HT1080 (cell line): Measurements from ENCODE around the gene LRP1. TPM values are rescaled to one million over a fixed set of nuclear protein-coding genes. Genes with fewer than 3 reads are reported as not detected.

Source experiments
- DNase-seq: peaks from one replicate; pipeline ENCODE4 v3.0.0-alpha.2; 2015; ENCODE audit warnings: low read depth
- total RNA-seq: library from RNA; depleted of rRNA; stranded (reverse); fragments of >200 nt; shearing (Covaris generic); gene quantifications from 2 replicates; pipeline ENCODE4 v1.2.3, GENCODE V29; 2014

The LRP1 gene
- total RNA-seq, 1 experiment from 2014 or later: 14.8 TPM

GRCh38 chr12:57093415-57094207, 34.7 kb upstream of the LRP1 start:
- peak; percentile 37 for DNase-seq

- DNase-seq: no peak
Observed at GRCh38 chr12:57094208-57095160, 33.8 kb upstream of the LRP1 start.

- DNase-seq: no peak
Observed at GRCh38 chr12:57095440-57095839, 32.8 kb upstream of the LRP1 start.

DNA sequence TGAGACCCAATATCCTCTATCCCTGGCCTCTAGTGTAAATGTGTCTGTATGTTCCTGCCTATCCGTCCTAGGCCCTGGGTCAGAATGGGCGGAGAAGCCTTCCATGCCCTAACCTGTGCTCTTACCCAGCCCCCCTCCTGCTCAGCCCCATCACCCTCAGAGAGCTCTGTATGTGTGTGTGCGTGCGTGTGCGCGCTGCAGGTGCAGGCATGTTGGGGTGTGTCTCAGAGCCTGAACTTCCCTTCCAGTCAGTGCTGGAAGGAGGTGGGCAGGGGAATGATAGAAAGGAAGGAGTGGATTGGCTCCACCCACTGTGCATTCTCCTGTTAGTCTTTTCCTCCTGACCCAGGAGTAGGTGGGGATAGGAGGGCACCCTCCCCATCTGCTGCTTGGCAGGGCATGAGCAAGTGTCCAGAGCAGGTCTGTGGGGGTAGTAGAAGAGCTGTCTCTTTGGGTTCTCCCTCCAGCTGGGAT, 32.1 kb upstream of the LRP1 start:
- peak; percentile 37 for DNase-seq

- no peak for DNase-seq
Observed at GRCh38 chr12:57096748-57097553, 31.3 kb upstream of the LRP1 start.

DNA sequence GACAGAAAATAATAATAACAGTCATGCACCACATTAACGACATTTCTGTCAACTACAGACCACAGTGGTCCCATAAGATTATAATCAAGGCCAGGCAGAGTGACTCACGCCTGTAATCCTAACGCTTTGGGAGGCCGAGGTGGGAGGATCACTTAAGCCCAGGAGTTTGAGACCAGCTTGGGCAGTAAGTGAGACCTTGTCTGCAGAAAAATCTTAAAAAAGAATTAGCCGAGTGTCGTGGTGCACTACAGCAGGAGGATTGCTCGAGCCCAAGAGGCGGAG, 30.8 kb upstream of the LRP1 start:
- DNase-seq: no peak

DNA sequence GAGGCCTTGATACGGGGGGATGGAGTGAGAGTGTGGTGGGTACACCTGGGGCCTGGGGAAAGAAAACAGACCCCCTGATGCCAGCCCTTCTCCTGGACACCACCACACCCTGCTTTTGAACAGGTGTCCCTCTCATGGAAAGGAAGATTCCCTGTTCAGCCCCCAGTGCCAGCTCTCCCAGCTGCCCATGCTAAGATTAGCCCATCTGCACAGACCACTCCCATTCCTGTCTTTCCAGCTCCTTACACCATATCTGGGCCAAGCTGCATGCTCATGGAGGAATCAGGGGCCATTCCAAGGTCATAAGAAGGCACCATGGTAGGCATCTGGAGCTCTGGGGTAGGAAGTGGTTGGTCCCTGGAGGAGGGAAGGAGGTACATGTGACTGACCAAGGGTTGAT, 29.7 kb upstream of the LRP1 start:
- no peak for DNase-seq

- peak; percentile 34 for DNase-seq
Observed at GRCh38 chr12:57099047-57099714, 29.1 kb upstream of the LRP1 start.

- DNase-seq: no peak
Observed at GRCh38 chr12:57099766-57100165, 28.5 kb upstream of the LRP1 start.

DNA sequence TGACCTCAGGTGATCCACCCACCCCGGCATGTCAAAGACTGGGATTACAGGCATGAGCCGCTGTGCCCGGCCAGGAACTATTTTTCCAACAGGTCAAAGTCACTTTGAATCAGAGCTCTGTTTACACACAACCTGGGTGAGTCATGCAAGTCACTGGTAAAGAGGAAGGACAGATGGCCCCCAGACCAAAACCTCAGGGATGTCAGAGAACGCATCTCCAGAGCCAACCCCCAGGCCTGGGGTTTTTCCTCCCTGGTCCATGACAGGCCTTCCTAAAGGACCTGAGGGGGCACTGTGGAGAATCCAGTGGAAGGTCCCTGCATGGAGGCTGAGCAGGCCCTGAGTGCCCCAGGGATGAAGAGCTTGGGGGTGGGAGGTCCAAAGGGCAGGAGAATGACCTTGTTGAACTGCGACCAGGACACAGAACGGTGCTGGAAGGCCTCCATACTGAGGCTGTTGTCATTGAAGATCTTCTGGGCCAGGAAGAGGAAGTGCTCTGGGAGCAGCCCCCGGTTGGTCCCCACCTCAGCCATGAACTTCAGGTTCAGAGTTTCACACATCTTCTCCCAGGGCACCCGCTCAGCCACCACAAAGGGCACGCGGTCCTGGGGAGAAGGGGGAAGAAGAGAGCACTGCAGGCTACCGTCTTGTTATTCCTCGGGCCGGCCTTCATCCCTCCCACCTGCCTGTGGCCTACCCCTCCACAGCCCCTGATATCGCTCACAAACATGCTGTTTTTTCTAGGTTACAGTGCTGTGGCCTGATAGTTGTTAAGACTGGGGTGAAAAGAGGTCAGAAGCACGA, 26.2 kb upstream of the LRP1 start:
- DNase-seq: peak; percentile 22

DNA sequence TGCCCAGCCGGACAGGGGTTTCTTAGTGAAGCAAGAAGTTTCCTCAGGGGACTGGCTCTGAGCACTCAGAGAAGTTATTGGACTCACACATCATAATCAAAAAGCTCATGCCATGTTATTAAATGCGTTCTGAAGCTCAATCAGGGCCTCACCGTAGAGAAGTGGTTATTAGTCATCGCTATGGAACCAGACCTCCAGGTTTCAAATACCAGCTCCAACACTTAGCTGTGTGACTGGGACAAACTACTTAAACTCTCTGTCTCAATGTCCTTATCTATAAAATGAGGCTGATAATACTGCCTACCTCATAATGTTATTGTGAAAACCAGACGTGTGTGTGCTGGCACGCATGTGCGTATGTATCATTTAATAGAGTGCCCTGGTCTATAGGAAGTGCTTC, 24.4 kb upstream of the LRP1 start:
- DNase-seq: no peak

DNA sequence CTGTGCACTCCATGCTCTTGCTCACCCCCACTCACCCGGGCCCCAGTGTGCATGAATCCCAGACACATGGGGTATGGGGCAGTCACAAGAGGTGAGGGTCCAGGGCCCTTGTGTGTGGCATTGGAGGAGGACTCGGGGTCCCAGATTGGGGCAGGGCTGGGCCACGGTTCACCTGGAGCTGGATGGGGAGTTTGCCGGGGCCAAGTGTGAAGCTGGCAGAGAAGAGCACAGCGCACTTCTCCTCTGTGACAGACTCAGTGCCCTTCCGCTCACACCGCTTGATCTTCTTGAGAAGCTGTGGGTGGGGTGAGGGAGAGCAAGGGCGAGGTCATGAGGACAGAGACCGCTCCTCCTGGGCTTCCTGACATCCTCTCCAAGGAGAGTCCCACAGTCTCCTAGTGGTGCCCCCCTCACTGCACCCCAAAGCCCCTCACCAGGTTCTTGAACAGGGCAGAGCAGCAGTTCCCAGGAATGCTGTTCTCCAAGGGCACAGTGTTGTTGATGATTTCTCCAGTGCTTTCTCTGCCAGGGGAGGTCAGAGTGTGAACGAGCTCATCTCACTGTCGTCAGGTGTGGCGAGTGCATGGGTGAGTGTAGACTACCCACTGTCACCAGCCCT, 23.9 kb upstream of the LRP1 start:
- DNase-seq: no peak

- no peak for DNase-seq
Observed at GRCh38 chr12:57105011-57105753, 23.1 kb upstream of the LRP1 start.

DNA sequence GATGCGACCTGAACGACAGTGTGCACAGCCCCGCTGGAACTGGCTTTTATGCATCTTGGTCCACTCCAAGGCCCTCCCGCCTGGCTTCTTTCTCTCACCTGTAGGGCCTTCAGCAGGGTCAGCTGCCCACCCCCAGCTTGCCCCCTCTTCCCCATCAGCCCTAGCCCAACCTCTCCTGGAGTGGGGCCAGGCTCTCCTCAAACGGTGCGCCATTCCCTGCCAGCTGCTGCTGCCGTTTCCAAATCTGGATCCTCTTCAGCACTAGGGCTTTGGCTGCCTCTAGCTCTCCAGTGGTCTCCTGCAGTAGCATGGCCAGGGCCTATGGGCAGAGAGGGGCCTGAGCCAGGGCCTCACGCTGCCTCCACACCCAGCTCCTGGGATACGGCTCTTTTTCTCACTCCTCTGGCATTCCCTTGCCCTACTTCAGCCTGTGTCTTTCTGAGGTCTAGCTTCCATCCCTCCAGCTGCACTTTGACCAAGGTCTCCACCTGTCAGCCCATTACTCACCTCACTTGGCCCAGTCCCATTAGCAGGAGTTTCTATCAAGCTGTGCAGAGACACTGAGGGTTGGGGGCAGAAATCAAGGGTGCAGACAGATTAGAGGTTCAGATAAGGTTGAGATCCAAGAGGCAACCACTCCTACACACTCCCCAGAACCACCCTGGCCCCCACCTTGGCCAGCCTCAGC, 22.1 kb upstream of the LRP1 start:
- DNase-seq: no peak

DNA sequence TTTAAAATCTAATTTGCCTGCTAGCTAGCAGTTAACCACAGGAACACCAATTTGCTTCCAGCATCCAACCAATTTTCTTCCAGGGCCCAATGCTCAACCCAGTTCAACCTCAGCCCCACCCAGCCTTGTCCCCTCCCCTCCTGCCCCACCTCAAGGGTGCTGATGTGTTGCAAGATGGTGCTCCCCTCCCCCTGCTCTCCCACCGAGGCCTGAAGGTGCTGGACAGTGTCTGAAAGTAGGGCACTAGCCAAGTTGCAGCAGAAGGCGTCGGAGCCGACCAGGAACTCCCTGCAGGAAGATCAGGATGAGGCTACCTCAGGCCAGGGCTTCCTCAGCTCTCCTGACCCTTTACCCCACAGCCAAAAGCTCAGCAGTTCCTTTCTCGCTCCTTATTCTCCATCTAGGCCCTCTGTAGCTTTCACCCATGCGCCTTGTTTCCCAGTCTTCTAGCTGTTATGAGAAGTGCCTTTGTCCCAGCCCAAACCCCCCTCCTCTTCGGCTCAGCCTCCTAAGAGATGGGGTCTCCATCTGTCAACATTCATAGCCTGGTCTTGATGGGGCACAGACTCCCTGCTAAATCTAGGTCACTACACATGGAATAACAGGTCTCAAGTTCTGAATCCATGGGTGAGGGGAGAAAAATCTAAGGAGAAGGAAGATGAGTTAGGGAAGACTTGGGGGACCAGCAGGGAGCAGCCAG, 20.7 kb upstream of the LRP1 start:
- no peak for DNase-seq

DNA sequence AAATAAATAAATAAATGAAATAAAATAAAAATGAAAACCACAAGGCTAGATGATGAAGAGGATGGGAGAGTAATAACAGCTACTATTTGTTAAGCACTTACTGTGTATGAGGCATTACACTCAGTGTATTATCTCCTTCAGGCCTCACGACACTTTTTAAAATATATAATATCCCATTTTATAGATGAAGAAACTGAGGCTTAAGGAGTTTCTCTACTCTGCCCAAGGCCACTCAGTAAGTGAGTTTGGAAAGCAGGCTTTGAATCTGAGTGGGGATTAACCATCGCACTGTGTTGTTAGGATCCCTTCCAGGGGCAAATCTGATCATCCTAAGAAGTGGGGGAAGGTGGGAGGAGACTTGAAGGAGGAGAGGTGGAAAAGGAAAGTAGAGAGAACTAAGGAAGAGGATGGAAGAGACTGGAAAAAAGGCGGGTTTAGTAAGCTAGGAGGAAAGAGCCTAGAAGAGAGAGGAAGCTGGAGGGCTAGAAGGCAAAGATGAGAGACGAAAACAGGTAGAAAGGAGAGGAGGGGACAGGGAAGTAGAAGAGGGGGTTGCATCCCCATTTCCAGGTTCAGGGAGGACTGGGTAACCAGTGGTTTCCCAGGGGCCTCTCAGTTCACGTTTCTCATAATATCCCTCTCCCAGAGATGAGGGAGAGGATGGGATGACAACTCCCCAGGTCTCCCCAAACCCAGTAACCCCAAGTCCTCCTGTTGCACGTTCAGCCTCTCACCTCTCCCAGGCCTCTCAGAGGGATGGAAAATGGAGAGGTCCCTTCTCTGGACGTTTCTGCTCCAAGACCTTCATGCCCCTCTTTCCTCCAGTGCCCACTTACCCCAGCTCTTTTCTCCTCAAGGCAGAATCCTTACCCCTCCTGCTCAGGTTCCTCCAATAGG, 18.8 kb upstream of the LRP1 start:
- DNase-seq: no peak
